Glutamatergic neuron (in vitro differentiated cells): ENCODE measurements around the gene C5orf15. TPM values are rescaled to one million over a fixed set of nuclear protein-coding genes. Genes with fewer than 3 reads are reported as not detected.

Experiments used
- DNase-seq: peaks from one replicate; pipeline ENCODE4 v3.0.0; 2022
- H3K27ac Mint-ChIP-seq: one replicate; pipeline ENCODE4 v1.8.0; 2020; ENCODE audit warnings: mild to moderate bottlenecking, mixed read lengths, inconsistent platforms; ENCODE audit not compliant: unreplicated experiment
- H3K27me3 Mint-ChIP-seq: one replicate; pipeline ENCODE4 v1.8.0; 2020; ENCODE audit warnings: mild to moderate bottlenecking, moderate library complexity, mixed read lengths, inconsistent platforms; ENCODE audit not compliant: unreplicated experiment
- H3K36me3 Mint-ChIP-seq: one replicate; pipeline ENCODE4 v1.8.0; 2020; ENCODE audit warnings: mild to moderate bottlenecking, mixed read lengths, inconsistent platforms; ENCODE audit not compliant: unreplicated experiment
- H3K4me1 Mint-ChIP-seq: one replicate; pipeline ENCODE4 v1.8.0; 2020; ENCODE audit warnings: mild to moderate bottlenecking, low read depth, mixed read lengths, inconsistent platforms; ENCODE audit not compliant: unreplicated experiment
- H3K4me3 Mint-ChIP-seq: one replicate; pipeline ENCODE4 v1.8.0; 2020; ENCODE audit warnings: mild to moderate bottlenecking, mixed read lengths, inconsistent platforms; ENCODE audit not compliant: unreplicated experiment
- H3K9me3 Mint-ChIP-seq: one replicate; pipeline ENCODE4 v1.8.0; 2020; ENCODE audit warnings: mild to moderate bottlenecking, moderate library complexity, mixed read lengths, inconsistent platforms; ENCODE audit not compliant: unreplicated experiment
- CTCF ChIP-seq: fragments of 200-600 bp; sonication (generic); IDR thresholded peaks from one replicate; pipeline ENCODE4 v1.5.0; 2021; ENCODE audit not compliant: partially characterized antibody, unreplicated experiment
- total RNA-seq: library from RNA; stranded (reverse); fragmentation: NEBNext Ultra II Directional; extraction: Animal tissue kit (Norgen Biotek cat#: 25700); gene quantifications from one replicate; pipeline ENCODE4 v1.2.1, GENCODE V29; 2021; ENCODE audit not compliant: unreplicated experiment

C5orf15 gene
- total RNA-seq, 1 donor from 2014 or later = 35.7 TPM

GRCh38 chr5:133974142-133974541, 5.7 kb upstream of the C5orf15 start:
- Mint-ChIP-seq H3K4me1 (peaks cover 4% of the 10 kb centered on the region), H3K36me3 (no peaks in the 10 kb centered on the region)

DNA sequence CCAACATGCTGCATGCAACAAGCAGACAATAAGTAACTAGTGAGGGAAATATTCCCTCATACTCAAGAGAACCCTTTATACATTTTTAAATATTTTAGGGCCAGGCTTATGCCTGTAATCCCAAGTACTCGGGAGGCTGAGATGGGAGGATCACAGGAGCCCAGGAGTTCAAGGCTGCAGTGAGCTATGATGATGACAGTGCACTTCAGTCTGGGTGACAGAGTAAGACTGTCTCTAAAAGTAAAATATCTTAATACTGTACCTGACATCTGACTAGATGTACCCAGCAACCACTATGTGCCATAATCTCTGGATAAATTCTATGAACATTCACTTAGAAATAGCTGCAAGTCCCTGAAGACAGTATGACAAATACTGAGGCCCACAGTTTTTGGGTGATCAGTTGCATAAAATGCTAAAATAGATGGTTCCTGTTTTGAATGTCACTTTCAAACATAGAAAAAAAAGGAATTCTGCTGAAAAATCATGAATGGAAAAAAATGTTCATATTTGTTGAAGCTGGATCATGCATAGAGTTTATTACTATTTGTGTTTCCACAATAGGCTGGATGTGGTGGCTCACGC, 2.0 kb upstream of the C5orf15 start:
- H3K4me3 Mint-ChIP-seq = peak overlapping the region; percentile 98
- no peaks in the 10 kb centered on the region for H3K36me3 Mint-ChIP-seq
- DNase-seq = no peak
- H3K27me3 Mint-ChIP-seq = peaks cover 12% of the 10 kb centered on the region
- TF ChIP-seq CTCF = no peak
- H3K9me3 Mint-ChIP-seq = peaks cover 9% of the 10 kb centered on the region
- peaks cover 13% of the 10 kb centered on the region for H3K4me1 Mint-ChIP-seq
- H3K27ac Mint-ChIP-seq = no peak overlapping the region

More at GRCh38 chr5:133974142-133974541, 5.7 kb upstream of the C5orf15 start:
- no peak for TF ChIP-seq CTCF
- Mint-ChIP-seq H3K27me3 (peaks cover 1% of the 10 kb centered on the region), H3K9me3 (no peaks in the 10 kb centered on the region), H3K27ac (no peak overlapping the region), H3K4me3 (no peak overlapping the region)
- no peak for DNase-seq

- no peak for TF ChIP-seq CTCF
- no peaks in the 10 kb centered on the region for H3K36me3 Mint-ChIP-seq
- peak overlapping the region; percentile 53 for H3K27ac Mint-ChIP-seq
- DNase-seq = no peak
- peaks cover 12% of the 10 kb centered on the region for H3K27me3 Mint-ChIP-seq
- H3K9me3 Mint-ChIP-seq = peaks cover 9% of the 10 kb centered on the region
- peaks cover 16% of the 10 kb centered on the region for H3K4me1 Mint-ChIP-seq
- peak overlapping the region; percentile 98 for H3K4me3 Mint-ChIP-seq
Measured at GRCh38 chr5:133969654-133970324, 1.4 kb upstream of the C5orf15 start.

- Mint-ChIP-seq H3K27me3 (peaks cover 10% of the 10 kb centered on the region), H3K4me1 (peaks cover 17% of the 10 kb centered on the region), H3K27ac (peak overlapping the region; percentile 96), H3K36me3 (no peaks in the 10 kb centered on the region), H3K4me3 (peak overlapping the region; percentile 98), H3K9me3 (peaks cover 9% of the 10 kb centered on the region)
- DNase-seq = no peak
- TF ChIP-seq CTCF = no peak
Measured at GRCh38 chr5:133967698-133968203, 674 bp downstream of the C5orf15 start.

GRCh38 chr5:133967124-133967523, 1.3 kb downstream of the C5orf15 start:
- peak overlapping the region; percentile 98 for H3K4me3 Mint-ChIP-seq
- H3K27ac Mint-ChIP-seq = peak overlapping the region; percentile 2
- peaks cover 23% of the 10 kb centered on the region for H3K4me1 Mint-ChIP-seq

More at GRCh38 chr5:133967124-133967523, 1.3 kb downstream of the C5orf15 start:
- no peak for TF ChIP-seq CTCF
- no peak for DNase-seq
- Mint-ChIP-seq H3K9me3 (peaks cover 9% of the 10 kb centered on the region), H3K36me3 (no peaks in the 10 kb centered on the region), H3K27me3 (peaks cover 10% of the 10 kb centered on the region)
